IPS DF 19.7 (cell line): ENCODE results near the gene TRPM2.
"Not testable (repeated sequence)": the region's sequence is repeated elsewhere in the genome, so short reads cannot be mapped to it uniquely, and the experiment has no call there.

ENCODE experiments used
- DNase-seq: peaks from one replicate; pipeline ENCODE4 v3.0.0-alpha.2; 2013; ENCODE audit warnings: low read depth, low spot score

The TRPM2 gene

GRCh38 chr21:44462086-44462833, 108.8 kb downstream of the TRPM2 start:
- no peak for DNase-seq

GRCh38 chr21:44462834-44463200, 109.4 kb downstream of the TRPM2 start:
- no peak for DNase-seq

- DNase-seq: no peak
Observed at GRCh38 chr21:44463724-44464123, 110.3 kb downstream of the TRPM2 start.

- no peak for DNase-seq
Observed at GRCh38 chr21:44464351-44464750, 110.9 kb downstream of the TRPM2 start.

GRCh38 chr21:44466351-44466954, 113.0 kb downstream of the TRPM2 start:
- DNase-seq: no peak

- DNase-seq: no peak
Observed at GRCh38 chr21:44466996-44467858, 113.8 kb downstream of the TRPM2 start.

GRCh38 chr21:44467859-44468195, 114.4 kb downstream of the TRPM2 start:
- DNase-seq: no peak

GRCh38 chr21:44471341-44471740, 117.9 kb downstream of the TRPM2 start:
- DNase-seq: no peak

GRCh38 chr21:44471996-44472395, 118.6 kb downstream of the TRPM2 start:
- DNase-seq: no peak

GRCh38 chr21:44473915-44474555, 120.6 kb downstream of the TRPM2 start:
- no peak for DNase-seq

- DNase-seq: no peak
Observed at GRCh38 chr21:44475266-44475845, 121.9 kb downstream of the TRPM2 start.

- no peak for DNase-seq
Observed at GRCh38 chr21:44477131-44477530, 123.7 kb downstream of the TRPM2 start.

GRCh38 chr21:44477712-44478111, 124.3 kb downstream of the TRPM2 start:
- DNase-seq: no peak

GRCh38 chr21:44478124-44478800, 124.8 kb downstream of the TRPM2 start:
- DNase-seq: no peak

- DNase-seq: no peak
Observed at GRCh38 chr21:44478801-44479167, 125.4 kb downstream of the TRPM2 start.

GRCh38 chr21:44479556-44480199, 126.3 kb downstream of the TRPM2 start:
- not testable (repeated sequence) for DNase-seq

- no peak for DNase-seq
Observed at GRCh38 chr21:44480200-44481053, 127.0 kb downstream of the TRPM2 start.

- no peak for DNase-seq
Observed at GRCh38 chr21:44482581-44483287, 129.3 kb downstream of the TRPM2 start.
